GM04504 (cell line): ENCODE data around the gene AP5Z1.
"Not testable (repeated sequence)": the region's sequence is repeated elsewhere in the genome, so short reads cannot be mapped to it uniquely, and the experiment has no call there.

Experiments used
- DNase-seq: peaks from one replicate; pipeline ENCODE4 v3.0.0-alpha.2; 2012; ENCODE audit warnings: low read depth

The AP5Z1 gene

GRCh38 chr7:4802577-4802976 lies 27.2 kb downstream of the AP5Z1 start:
- DNase-seq, result not testable (repeated sequence)

- no peak for DNase-seq
Observed at GRCh38 chr7:4803397-4804241, 28.2 kb downstream of the AP5Z1 start.

- DNase-seq, result no peak
Observed at GRCh38 chr7:4805110-4805983, 29.9 kb downstream of the AP5Z1 start.

- DNase-seq, result no peak
Observed at GRCh38 chr7:4805984-4806300, 30.5 kb downstream of the AP5Z1 start.

- no peak for DNase-seq
Observed at GRCh38 chr7:4806983-4807597, 31.7 kb downstream of the AP5Z1 start.

GRCh38 chr7:4807598-4808016 lies 32.2 kb downstream of the AP5Z1 start:
- no peak for DNase-seq

GRCh38 chr7:4808026-4808425 lies 32.6 kb downstream of the AP5Z1 start:
- no peak for DNase-seq

- no peak for DNase-seq
Observed at GRCh38 chr7:4808565-4808964, 33.1 kb downstream of the AP5Z1 start.

- no peak for DNase-seq
Observed at GRCh38 chr7:4809091-4809591, 33.7 kb downstream of the AP5Z1 start.

- no peak for DNase-seq
Observed at GRCh38 chr7:4809666-4810065, 34.2 kb downstream of the AP5Z1 start.

GRCh38 chr7:4814433-4814832 lies 39.0 kb downstream of the AP5Z1 start:
- DNase-seq, result no peak

GRCh38 chr7:4815121-4815520 lies 39.7 kb downstream of the AP5Z1 start:
- no peak for DNase-seq

GRCh38 chr7:4815609-4816418 lies 40.4 kb downstream of the AP5Z1 start:
- DNase-seq, result no peak

GRCh38 chr7:4816419-4817080 lies 41.1 kb downstream of the AP5Z1 start:
- no peak for DNase-seq

- DNase-seq, result no peak
Observed at GRCh38 chr7:4817178-4817901, 41.9 kb downstream of the AP5Z1 start.

- DNase-seq, result no peak
Observed at GRCh38 chr7:4818000-4818794, 42.8 kb downstream of the AP5Z1 start.

GRCh38 chr7:4819560-4820404 lies 44.4 kb downstream of the AP5Z1 start:
- no peak for DNase-seq

- no peak for DNase-seq
Observed at GRCh38 chr7:4820405-4820966, 45.1 kb downstream of the AP5Z1 start.
